ENCODE data around the gene TSGA10IP. TPM values are rescaled to one million over a fixed set of nuclear protein-coding genes. Genes with fewer than 3 reads are reported as not detected.

Gene TSGA10IP
- total RNA-seq, 2 donors from 2014 or later, result not detected

- peaks cover 26% of the 10 kb centered on the region for H3K36me3 ChIP-seq
- H3K4me1 ChIP-seq, result peaks cover 0 to 27% of the 10 kb centered on the region in 2 donors
- TF ChIP-seq, protein P1, sequence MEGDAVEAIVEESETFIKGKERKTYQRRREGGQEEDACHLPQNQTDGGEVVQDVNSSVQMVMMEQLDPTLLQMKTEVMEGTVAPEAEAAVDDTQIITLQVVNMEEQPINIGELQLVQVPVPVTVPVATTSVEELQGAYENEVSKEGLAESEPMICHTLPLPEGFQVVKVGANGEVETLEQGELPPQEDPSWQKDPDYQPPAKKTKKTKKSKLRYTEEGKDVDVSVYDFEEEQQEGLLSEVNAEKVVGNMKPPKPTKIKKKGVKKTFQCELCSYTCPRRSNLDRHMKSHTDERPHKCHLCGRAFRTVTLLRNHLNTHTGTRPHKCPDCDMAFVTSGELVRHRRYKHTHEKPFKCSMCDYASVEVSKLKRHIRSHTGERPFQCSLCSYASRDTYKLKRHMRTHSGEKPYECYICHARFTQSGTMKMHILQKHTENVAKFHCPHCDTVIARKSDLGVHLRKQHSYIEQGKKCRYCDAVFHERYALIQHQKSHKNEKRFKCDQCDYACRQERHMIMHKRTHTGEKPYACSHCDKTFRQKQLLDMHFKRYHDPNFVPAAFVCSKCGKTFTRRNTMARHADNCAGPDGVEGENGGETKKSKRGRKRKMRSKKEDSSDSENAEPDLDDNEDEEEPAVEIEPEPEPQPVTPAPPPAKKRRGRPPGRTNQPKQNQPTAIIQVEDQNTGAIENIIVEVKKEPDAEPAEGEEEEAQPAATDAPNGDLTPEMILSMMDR (IDR thresholded peaks at IDR 0.05), result peak in 1 of 2 donors; percentile 25
- no peaks in the 10 kb centered on the region for H3K9me3 ChIP-seq
- no peaks in the 10 kb centered on the region for H3K27me3 ChIP-seq
- peak; percentile 98 for DNase-seq (ENCODE audit: low spot score)
- H3K27ac ChIP-seq, result peak within 1 kb of the TSS; percentile 87 to 91
- H3K4me3 ChIP-seq, result peak within 1 kb of the TSS; percentile 91 to 100
Observed at GRCh38 chr11:65961267-65962140, 16.2 kb downstream of the TSGA10IP start, which contains the start of gene SART1. SART1 (plus strand) TSS chr11:65961734; CDS start chr11:65961781, 47 bp downstream.

DNA sequence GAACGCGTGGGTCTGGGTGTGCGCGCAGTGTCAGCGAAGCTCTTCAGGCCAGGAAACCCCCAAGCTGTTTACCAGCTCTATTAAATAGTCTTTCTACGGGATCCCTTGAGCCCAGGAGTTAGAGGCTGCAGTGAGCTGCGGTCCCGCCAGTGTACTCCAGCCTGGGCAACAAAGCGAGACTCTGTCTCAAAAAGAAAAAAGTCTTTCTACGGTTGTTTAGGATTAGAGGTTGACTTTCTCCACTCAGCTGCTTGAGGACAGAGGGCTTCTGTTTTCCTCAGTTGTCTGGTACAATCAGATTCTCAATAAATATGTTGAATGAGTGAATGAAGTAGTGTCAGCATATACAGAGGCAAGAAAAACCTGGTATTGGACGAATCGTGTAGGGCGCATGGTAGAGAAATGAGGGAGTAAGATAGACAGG is 16.9 kb downstream of the TSGA10IP start:
- H3K27ac ChIP-seq, result peak overlapping the region; percentile 87 to 91
- no peaks in the 10 kb centered on the region for H3K27me3 ChIP-seq
- TF ChIP-seq, protein P1 (IDR thresholded peaks at IDR 0.05), result no peak
- peaks cover 33% of the 10 kb centered on the region for H3K36me3 ChIP-seq
- DNase-seq (ENCODE audit: low spot score), result no peak
- no peaks in the 10 kb centered on the region for H3K9me3 ChIP-seq
- H3K4me3 ChIP-seq, result peak overlapping the region; percentile 91 to 100
- peaks cover 0 to 27% of the 10 kb centered on the region in 2 donors for H3K4me1 ChIP-seq

DNA sequence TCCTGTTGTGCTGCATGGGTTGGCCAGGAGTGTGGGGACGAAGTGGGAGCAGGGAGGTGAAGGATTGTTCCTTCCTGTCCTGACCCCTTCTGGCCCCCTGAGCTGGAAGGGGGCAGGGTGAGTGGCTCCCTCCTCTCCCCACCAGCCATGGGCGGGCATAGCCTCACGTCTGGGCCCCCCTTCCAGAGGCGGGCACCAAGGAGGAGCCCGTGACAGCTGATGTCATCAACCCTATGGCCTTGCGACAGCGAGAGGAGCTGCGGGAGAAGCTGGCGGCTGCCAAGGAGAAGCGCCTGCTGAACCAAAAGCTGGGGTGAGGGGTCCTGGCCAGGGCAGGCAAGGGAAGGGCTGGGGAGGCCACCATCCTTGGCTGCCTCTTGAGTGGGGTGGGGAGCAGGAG is 19.6 kb downstream of the TSGA10IP start:
- Histone ChIP-seq H3K9me3 (no peaks in the 10 kb centered on the region), H3K27ac (no peak overlapping the region), H3K27me3 (no peaks in the 10 kb centered on the region), H3K36me3 (peaks cover 60% of the 10 kb centered on the region), H3K4me3 (no peak overlapping the region), H3K4me1 (peaks cover 0 to 27% of the 10 kb centered on the region in 2 donors)
- no peak for DNase-seq (ENCODE audit: low spot score)
- TF ChIP-seq, protein P1 (IDR thresholded peaks at IDR 0.05), result no peak

DNA sequence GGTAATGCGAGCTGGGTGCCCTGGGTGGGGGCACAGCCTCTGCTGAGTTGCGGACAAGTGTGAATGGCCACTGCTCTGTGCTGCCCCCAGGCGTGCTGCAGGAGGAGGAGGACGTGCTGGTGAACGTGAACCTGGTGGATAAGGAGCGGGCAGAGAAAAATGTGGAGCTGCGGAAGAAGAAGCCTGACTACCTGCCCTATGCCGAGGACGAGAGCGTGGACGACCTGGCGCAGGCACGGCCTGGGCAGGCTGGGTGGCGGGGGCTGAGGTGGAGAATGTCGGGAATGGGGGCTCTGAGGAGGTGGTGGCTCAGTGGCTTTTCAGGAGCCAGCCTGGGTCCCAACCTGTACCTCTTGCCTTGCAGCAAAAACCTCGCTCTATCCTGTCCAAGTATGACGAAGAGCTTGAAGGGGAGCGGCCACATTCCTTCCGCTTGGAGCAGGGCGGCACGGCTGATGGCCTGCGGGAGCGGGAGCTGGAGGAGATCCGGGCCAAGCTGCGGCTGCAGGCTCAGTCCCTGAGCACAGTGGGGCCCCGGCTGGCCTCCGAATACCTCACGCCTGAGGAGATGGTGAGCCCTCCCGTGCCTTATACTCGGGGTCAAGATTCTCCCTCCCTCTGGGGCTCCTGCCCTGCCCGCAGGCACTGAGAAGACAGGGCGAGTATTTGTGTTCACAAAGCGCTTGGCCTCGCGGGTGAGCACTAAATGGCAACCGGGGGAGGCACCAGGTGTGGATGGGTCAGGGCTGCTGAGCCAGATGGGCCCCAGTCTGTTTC is 20.9 kb downstream of the TSGA10IP start:
- Histone ChIP-seq H3K36me3 (peaks cover 64% of the 10 kb centered on the region), H3K4me1 (peaks cover 0 to 19% of the 10 kb centered on the region in 2 donors)

DNA sequence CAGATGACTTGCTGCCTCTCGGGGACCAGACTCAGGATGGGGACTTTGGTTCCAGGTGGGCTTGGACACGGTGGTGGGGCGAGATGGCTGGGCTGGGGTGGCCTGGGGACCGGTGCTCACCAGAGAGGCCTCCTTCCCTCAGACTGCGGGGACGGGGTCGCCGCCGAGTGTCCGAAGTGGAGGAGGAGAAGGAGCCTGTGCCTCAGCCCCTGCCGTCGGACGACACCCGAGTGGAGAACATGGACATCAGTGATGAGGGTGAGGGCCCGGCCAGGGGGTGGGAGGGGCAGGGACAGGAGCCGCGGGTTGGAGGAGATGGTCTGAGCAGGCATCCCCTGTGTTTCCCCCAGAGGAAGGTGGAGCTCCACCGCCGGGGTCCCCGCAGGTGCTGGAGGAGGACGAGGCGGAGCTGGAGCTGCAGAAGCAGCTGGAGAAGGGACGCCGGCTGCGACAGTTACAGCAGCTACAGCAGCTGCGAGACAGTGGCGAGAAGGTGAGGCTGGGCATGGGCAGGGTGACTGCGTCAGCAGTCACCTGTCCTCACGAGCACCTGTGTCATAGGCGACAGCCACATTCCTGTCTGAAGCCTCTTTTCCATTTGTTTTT is 22.2 kb downstream of the TSGA10IP start:
- H3K36me3 ChIP-seq, result peaks cover 67% of the 10 kb centered on the region
- H3K4me1 ChIP-seq, result peaks cover 0 to 15% of the 10 kb centered on the region in 2 donors
- TF ChIP-seq, protein P1 (IDR thresholded peaks at IDR 0.05), result no peak
- no peak overlapping the region for H3K4me3 ChIP-seq
- H3K9me3 ChIP-seq, result no peaks in the 10 kb centered on the region
- no peak for DNase-seq (ENCODE audit: low spot score)
- no peak overlapping the region for H3K27ac ChIP-seq
- H3K27me3 ChIP-seq, result no peaks in the 10 kb centered on the region

More for the DNA sequence above, 20.9 kb downstream of the TSGA10IP start:
- DNase-seq (ENCODE audit: low spot score), result no peak
- Histone ChIP-seq H3K4me3 (no peak overlapping the region), H3K27ac (no peak overlapping the region), H3K9me3 (no peaks in the 10 kb centered on the region), H3K27me3 (no peaks in the 10 kb centered on the region)
- TF ChIP-seq, protein P1 (IDR thresholded peaks at IDR 0.05), result no peak

Data from right atrium auricular region (tissue), 2 donors.